Measurements from ENCODE around the gene CCDC88C. TPM values are rescaled to one million over a fixed set of nuclear protein-coding genes. Genes with fewer than 3 reads are reported as not detected.

The CCDC88C gene
- total RNA-seq, 1 donor from 2014 or later, result 12.4 TPM

DNA sequence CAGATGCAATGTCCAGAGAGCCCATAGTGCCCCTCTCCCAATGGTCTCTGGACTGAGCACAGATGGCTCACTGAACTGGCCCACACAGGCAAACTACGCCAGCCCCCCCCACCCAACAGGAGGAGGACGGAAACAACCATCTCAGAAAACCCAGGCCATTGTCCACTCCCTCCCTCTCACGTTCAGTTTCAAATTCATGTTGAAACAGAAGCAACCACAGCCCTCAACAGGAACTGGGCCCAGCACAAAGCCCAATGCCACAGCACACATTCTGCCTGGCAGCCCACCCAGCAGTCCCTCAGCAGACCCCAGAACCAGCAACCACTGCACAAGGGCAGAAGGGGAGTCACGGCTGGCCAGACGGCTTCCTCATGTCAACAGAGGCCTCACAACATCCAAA, 10.6 kb downstream of the CCDC88C start:
- Histone ChIP-seq H3K27me3 (ENCODE audit: insufficient read depth, low read length) (peaks cover 13% of the 10 kb centered on the region), H3K9me3 (ENCODE audit: insufficient read depth, low read depth, low read length) (no peaks in the 10 kb centered on the region), H3K79me2 (ENCODE audit: insufficient read depth, low read length) (no peaks in the 10 kb centered on the region), H3K4me1 (ENCODE audit: insufficient read depth, low read length) (no peaks in the 10 kb centered on the region), H4K20me1 (ENCODE audit: insufficient read depth, low read length) (no peaks in the 10 kb centered on the region), H3K36me3 (ENCODE audit: insufficient read depth, low read length) (no peaks in the 10 kb centered on the region), H3K4me3 (ENCODE audit: insufficient read depth, low read depth, low read length) (no peak overlapping the region), H3K9ac (ENCODE audit: low read length) (no peak overlapping the region), H3K27ac (ENCODE audit: low read depth, low read length) (no peak overlapping the region), H2AFZ (ENCODE audit: low read depth, low read length) (no peak overlapping the region), H3K4me2 (ENCODE audit: low read length) (no peak overlapping the region)
- TF ChIP-seq EZH2 (IDR thresholded peaks at IDR 0.05; ENCODE audit: insufficient read depth, low read length), result no peak
- TF ChIP-seq, protein P1, sequence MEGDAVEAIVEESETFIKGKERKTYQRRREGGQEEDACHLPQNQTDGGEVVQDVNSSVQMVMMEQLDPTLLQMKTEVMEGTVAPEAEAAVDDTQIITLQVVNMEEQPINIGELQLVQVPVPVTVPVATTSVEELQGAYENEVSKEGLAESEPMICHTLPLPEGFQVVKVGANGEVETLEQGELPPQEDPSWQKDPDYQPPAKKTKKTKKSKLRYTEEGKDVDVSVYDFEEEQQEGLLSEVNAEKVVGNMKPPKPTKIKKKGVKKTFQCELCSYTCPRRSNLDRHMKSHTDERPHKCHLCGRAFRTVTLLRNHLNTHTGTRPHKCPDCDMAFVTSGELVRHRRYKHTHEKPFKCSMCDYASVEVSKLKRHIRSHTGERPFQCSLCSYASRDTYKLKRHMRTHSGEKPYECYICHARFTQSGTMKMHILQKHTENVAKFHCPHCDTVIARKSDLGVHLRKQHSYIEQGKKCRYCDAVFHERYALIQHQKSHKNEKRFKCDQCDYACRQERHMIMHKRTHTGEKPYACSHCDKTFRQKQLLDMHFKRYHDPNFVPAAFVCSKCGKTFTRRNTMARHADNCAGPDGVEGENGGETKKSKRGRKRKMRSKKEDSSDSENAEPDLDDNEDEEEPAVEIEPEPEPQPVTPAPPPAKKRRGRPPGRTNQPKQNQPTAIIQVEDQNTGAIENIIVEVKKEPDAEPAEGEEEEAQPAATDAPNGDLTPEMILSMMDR (IDR thresholded peaks at IDR 0.05; ENCODE audit: insufficient read depth, low read depth, low read length), result no peak
- peaks cover 3% of the 10 kb centered on the region for H3K27me3 Mint-ChIP-seq (ENCODE audit: low read depth, unreplicated experiment)
- H3K9me3 Mint-ChIP-seq (ENCODE audit: unreplicated experiment), result no peaks in the 10 kb centered on the region
- H3K36me3 Mint-ChIP-seq (ENCODE audit: low read depth, unreplicated experiment), result peaks cover 10% of the 10 kb centered on the region
- no peak overlapping the region for H3K27ac Mint-ChIP-seq (ENCODE audit: unreplicated experiment)
- FAIRE-seq (no peak), DNase-seq (ENCODE audit: low read depth) (no peak)
- no peaks in the 10 kb centered on the region for H3K4me1 Mint-ChIP-seq (ENCODE audit: low read depth, unreplicated experiment)
- H3K4me3 Mint-ChIP-seq (ENCODE audit: unreplicated experiment), result peak overlapping the region; percentile 34

DNA sequence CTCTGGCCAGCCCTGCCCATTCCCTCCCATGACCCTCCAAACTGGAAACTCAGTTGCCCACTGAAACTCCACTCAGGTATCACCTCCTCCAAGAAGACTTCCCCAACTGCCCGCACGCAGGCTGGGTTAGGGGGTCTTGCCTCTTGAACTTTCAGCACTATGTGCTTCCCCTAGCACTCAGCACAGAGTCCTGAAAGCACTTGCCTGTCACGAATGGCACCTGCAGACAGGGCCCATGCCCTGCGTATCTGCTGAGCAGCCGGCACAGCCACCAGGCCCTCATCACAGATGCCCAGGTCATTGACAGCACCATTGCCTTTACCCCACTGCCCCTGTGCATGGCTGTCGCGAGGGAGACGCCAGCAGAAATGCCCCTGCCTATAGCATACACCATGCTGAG, 11.2 kb downstream of the CCDC88C start:
- no peak overlapping the region for H3K27ac Mint-ChIP-seq (ENCODE audit: unreplicated experiment)
- H3K79me2 ChIP-seq (ENCODE audit: insufficient read depth, low read length), result no peaks in the 10 kb centered on the region
- no peaks in the 10 kb centered on the region for H3K4me1 Mint-ChIP-seq (ENCODE audit: low read depth, unreplicated experiment)
- no peaks in the 10 kb centered on the region for H3K9me3 ChIP-seq (ENCODE audit: insufficient read depth, low read depth, low read length)
- peaks cover 3% of the 10 kb centered on the region for H3K27me3 Mint-ChIP-seq (ENCODE audit: low read depth, unreplicated experiment)
- H4K20me1 ChIP-seq (ENCODE audit: insufficient read depth, low read length), result no peaks in the 10 kb centered on the region
- H3K4me3 ChIP-seq (ENCODE audit: insufficient read depth, low read depth, low read length), result no peak overlapping the region
- TF ChIP-seq, protein P1 (IDR thresholded peaks at IDR 0.05; ENCODE audit: insufficient read depth, low read depth, low read length), result no peak
- TF ChIP-seq EZH2 (IDR thresholded peaks at IDR 0.05; ENCODE audit: insufficient read depth, low read length), result no peak
- no peak overlapping the region for H3K4me3 Mint-ChIP-seq (ENCODE audit: unreplicated experiment)
- no peaks in the 10 kb centered on the region for H3K36me3 ChIP-seq (ENCODE audit: insufficient read depth, low read length)
- H3K4me2 ChIP-seq (ENCODE audit: low read length), result no peak overlapping the region
- H3K9me3 Mint-ChIP-seq (ENCODE audit: unreplicated experiment), result no peaks in the 10 kb centered on the region
- no peak overlapping the region for H2AFZ ChIP-seq (ENCODE audit: low read depth, low read length)
- FAIRE-seq, result no peak
- H3K36me3 Mint-ChIP-seq (ENCODE audit: low read depth, unreplicated experiment), result peaks cover 10% of the 10 kb centered on the region
- H3K4me1 ChIP-seq (ENCODE audit: insufficient read depth, low read length), result no peaks in the 10 kb centered on the region
- no peak overlapping the region for H3K9ac ChIP-seq (ENCODE audit: low read length)
- DNase-seq (ENCODE audit: low read depth), result no peak
- peaks cover 13% of the 10 kb centered on the region for H3K27me3 ChIP-seq (ENCODE audit: insufficient read depth, low read length)
- H3K27ac ChIP-seq (ENCODE audit: low read depth, low read length), result no peak overlapping the region

DNA sequence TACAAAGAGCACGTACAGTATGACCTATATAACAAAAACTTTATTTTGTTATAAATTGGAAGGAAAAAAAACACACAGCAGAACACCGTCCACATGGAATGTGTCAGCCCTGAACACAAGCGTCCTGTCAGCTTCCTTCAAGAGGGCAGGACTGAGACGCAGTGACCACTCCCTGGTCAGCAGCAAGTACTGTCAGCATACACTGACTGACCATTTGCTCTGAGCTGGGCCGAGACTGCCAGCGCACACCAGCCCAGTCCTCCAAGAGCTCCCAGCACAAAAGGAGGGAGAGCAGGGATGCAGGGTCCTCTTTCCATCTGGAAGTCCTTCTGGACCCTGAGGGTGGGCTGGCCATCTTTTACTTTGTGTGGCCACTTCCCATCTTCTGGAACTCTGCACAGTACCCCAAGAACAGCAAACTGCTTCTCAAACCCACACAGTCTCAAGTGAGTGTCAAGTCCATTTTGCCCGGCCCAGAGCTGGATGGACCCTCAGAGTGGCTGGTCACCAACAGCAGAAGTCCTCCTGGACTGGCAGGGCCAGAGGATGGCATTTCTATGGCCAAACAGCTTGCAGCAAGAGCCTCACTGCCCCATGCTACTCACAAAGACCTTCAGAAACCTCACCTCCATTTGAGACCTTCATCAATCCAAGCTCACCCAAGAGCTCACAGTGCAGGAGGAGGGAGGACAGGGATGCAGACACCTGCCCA, 11.7 kb downstream of the CCDC88C start:
- FAIRE-seq (no peak), DNase-seq (ENCODE audit: low read depth) (no peak)
- Histone ChIP-seq H3K9me3 (ENCODE audit: insufficient read depth, low read depth, low read length) (no peaks in the 10 kb centered on the region), H3K27me3 (ENCODE audit: insufficient read depth, low read length) (peaks cover 9% of the 10 kb centered on the region), H3K9ac (ENCODE audit: low read length) (no peak overlapping the region), H3K4me3 (ENCODE audit: insufficient read depth, low read depth, low read length) (no peak overlapping the region), H3K4me2 (ENCODE audit: low read length) (no peak overlapping the region), H3K79me2 (ENCODE audit: insufficient read depth, low read length) (no peaks in the 10 kb centered on the region), H3K36me3 (ENCODE audit: insufficient read depth, low read length) (no peaks in the 10 kb centered on the region), H3K27ac (ENCODE audit: low read depth, low read length) (no peak overlapping the region), H2AFZ (ENCODE audit: low read depth, low read length) (no peak overlapping the region), H4K20me1 (ENCODE audit: insufficient read depth, low read length) (no peaks in the 10 kb centered on the region), H3K4me1 (ENCODE audit: insufficient read depth, low read length) (no peaks in the 10 kb centered on the region)
- peaks cover 3% of the 10 kb centered on the region for H3K27me3 Mint-ChIP-seq (ENCODE audit: low read depth, unreplicated experiment)
- H3K9me3 Mint-ChIP-seq (ENCODE audit: unreplicated experiment), result no peaks in the 10 kb centered on the region
- H3K36me3 Mint-ChIP-seq (ENCODE audit: low read depth, unreplicated experiment), result peaks cover 10% of the 10 kb centered on the region
- TF ChIP-seq EZH2 (IDR thresholded peaks at IDR 0.05; ENCODE audit: insufficient read depth, low read length), result no peak
- TF ChIP-seq, protein P1 (IDR thresholded peaks at IDR 0.05; ENCODE audit: insufficient read depth, low read depth, low read length), result no peak
- no peak overlapping the region for H3K4me3 Mint-ChIP-seq (ENCODE audit: unreplicated experiment)
- H3K27ac Mint-ChIP-seq (ENCODE audit: unreplicated experiment), result no peak overlapping the region
- peaks cover under 1% of the 10 kb centered on the region for H3K4me1 Mint-ChIP-seq (ENCODE audit: low read depth, unreplicated experiment)
